ENCODE measurements around the gene PCDH9. TPM values are rescaled to one million over a fixed set of nuclear protein-coding genes. Genes with fewer than 3 reads are reported as not detected.

Gene PCDH9
- total RNA-seq, 1 experiment from 2014 or later: 0.11 TPM

DNA sequence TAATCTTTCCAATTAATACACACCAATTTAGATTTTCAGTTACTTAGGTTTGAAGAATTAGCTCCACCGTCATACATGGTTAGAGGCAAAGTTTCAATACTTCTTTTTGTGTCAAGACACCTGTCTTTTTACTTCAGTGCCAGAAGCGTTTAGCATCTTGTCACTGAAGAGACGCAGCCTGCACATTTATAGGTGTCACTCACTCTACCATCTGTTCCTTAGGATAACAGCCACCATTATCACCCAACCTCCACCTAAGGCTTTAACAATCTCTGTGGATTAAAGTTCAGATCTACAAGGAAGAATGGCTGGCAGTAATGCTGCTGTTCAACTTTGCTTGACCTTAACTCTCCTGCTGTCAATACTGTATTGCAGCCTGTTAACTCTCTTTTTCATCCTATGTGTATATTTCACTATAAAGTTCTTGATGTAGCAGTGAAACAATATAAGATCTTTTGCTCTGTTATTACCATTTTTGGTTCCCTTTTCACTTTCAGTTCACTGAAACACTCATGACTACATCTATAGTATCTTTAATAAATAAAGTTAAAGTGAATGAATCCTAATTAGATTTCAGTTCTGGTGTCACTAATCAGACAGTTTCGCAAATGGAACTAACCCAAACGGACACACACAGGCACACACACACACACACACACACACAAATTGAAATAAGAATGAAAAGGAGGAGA lies 435.6 kb downstream of the PCDH9 start:
- Histone ChIP-seq H3K9me3 (no peaks in the 10 kb centered on the region; the same call in 1 of the 2 replicates), H3K36me3 (ENCODE audit: control insufficient read depth, insufficient read depth, low read length) (no peaks in the 10 kb centered on the region), H3K4me3 (ENCODE audit: low read depth, low read length) (no peak overlapping the region), H3K4me1 (no peaks in the 10 kb centered on the region), H3K27me3 (replicated peaks; ENCODE audit: control insufficient read depth, insufficient read depth, low read length) (no peaks in the 10 kb centered on the region)
- Mint-ChIP-seq H3K4me1 (ENCODE audit: low read depth, unreplicated experiment) (no peaks in the 10 kb centered on the region), H3K27ac (ENCODE audit: unreplicated experiment) (no peak overlapping the region), H3K27me3 (ENCODE audit: insufficient read depth, unreplicated experiment) (no peaks in the 10 kb centered on the region), H3K9me3 (ENCODE audit: unreplicated experiment) (no peaks in the 10 kb centered on the region), H3K36me3 (ENCODE audit: insufficient read depth, unreplicated experiment) (no peaks in the 10 kb centered on the region), H3K4me3 (ENCODE audit: unreplicated experiment) (no peak overlapping the region)
- TF ChIP-seq CTCF (IDR thresholded peaks at IDR 0.05; ENCODE audit: insufficient read depth in 1 of 2, low read depth in 1 of 2, low read length in 1 of 2, severe bottlenecking in 1 of 2, unreplicated experiment in 1 of 2): no peak
- no TSS peak for BruUV-seq (replicated peaks)
- DNase-seq: no peak
- intact Hi-C loops (cut with micrococcal nuclease; ENCODE audit: unreplicated experiment): no loop called here
- CTCF ChIA-PET: no interaction called here
- POLR2A ChIA-PET: no interaction called here

DNA sequence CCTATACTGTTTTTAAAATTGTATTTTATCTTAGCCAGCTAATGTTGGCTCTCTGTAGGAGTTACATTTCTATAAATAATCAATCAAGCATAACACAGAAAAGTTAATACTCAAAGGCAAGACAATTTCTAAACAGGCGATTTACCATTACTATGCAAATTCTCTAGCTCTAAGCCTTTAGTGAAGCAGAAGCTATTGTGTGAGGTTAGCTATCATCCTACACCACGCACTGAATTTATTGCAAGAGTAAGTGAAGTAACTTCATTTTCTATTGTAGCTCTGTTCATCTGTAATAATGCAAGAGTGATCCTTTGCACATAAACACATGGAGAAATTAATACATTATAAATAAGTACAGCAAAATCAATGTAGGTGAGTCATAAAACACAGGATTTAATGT lies 439.3 kb downstream of the PCDH9 start:
- BruUV-seq (replicated peaks): no TSS peak
- H3K36me3 Mint-ChIP-seq (ENCODE audit: insufficient read depth, unreplicated experiment): no peaks in the 10 kb centered on the region

GRCh38 chr13:66781241-66781640 lies 448.9 kb downstream of the PCDH9 start:
- intact Hi-C loops (cut with micrococcal nuclease; ENCODE audit: unreplicated experiment): no loop called here
- Histone ChIP-seq H3K9me3 (no peaks in the 10 kb centered on the region), H3K36me3 (ENCODE audit: control insufficient read depth, insufficient read depth, low read length) (no peaks in the 10 kb centered on the region), H3K4me3 (ENCODE audit: low read depth, low read length) (no peak overlapping the region), H3K4me1 (no peaks in the 10 kb centered on the region), H3K27me3 (replicated peaks; ENCODE audit: control insufficient read depth, insufficient read depth, low read length) (no peaks in the 10 kb centered on the region)
- BruUV-seq (replicated peaks): no TSS peak
- CTCF ChIA-PET: no interaction called here
- Mint-ChIP-seq H3K9me3 (ENCODE audit: unreplicated experiment) (no peaks in the 10 kb centered on the region), H3K27me3 (ENCODE audit: insufficient read depth, unreplicated experiment) (no peaks in the 10 kb centered on the region), H3K36me3 (ENCODE audit: insufficient read depth, unreplicated experiment) (no peaks in the 10 kb centered on the region), H3K4me3 (ENCODE audit: unreplicated experiment) (no peak overlapping the region), H3K4me1 (ENCODE audit: low read depth, unreplicated experiment) (no peaks in the 10 kb centered on the region), H3K27ac (ENCODE audit: unreplicated experiment) (no peak overlapping the region)
- no peak for TF ChIP-seq CTCF (IDR thresholded peaks at IDR 0.05; ENCODE audit: insufficient read depth in 1 of 2, low read depth in 1 of 2, low read length in 1 of 2, severe bottlenecking in 1 of 2, unreplicated experiment in 1 of 2)
- no peak for DNase-seq
- POLR2A ChIA-PET: no interaction called here

More for the DNA sequence above, 439.3 kb downstream of the PCDH9 start:
- Mint-ChIP-seq H3K9me3 (ENCODE audit: unreplicated experiment) (no peaks in the 10 kb centered on the region), H3K27me3 (ENCODE audit: insufficient read depth, unreplicated experiment) (no peaks in the 10 kb centered on the region), H3K4me1 (ENCODE audit: low read depth, unreplicated experiment) (no peaks in the 10 kb centered on the region), H3K27ac (ENCODE audit: unreplicated experiment) (no peak overlapping the region), H3K4me3 (ENCODE audit: unreplicated experiment) (no peak overlapping the region)
- Histone ChIP-seq H3K4me3 (ENCODE audit: low read depth, low read length) (no peak overlapping the region), H3K9me3 (no peaks in the 10 kb centered on the region; the same call in 1 of the 2 replicates), H3K27me3 (replicated peaks; ENCODE audit: control insufficient read depth, insufficient read depth, low read length) (no peaks in the 10 kb centered on the region), H3K36me3 (ENCODE audit: control insufficient read depth, insufficient read depth, low read length) (no peaks in the 10 kb centered on the region), H3K4me1 (no peaks in the 10 kb centered on the region)
- ChIA-PET POLR2A (no interaction called here), CTCF (no interaction called here)
- TF ChIP-seq CTCF (IDR thresholded peaks at IDR 0.05; ENCODE audit: insufficient read depth in 1 of 2, low read depth in 1 of 2, low read length in 1 of 2, severe bottlenecking in 1 of 2, unreplicated experiment in 1 of 2): no peak
- intact Hi-C loops (cut with micrococcal nuclease; ENCODE audit: unreplicated experiment): no loop called here
- no peak for DNase-seq

Data from Caco-2 (cell line).